HL-60 (cell line): Measurements from ENCODE around the gene GRHL1.

Experiments
- CTCF ChIP-seq: IDR thresholded peaks from one replicate; pipeline ENCODE4 v1.5.1; 2011; ENCODE audit warnings: low read length, control low read depth, inconsistent platforms; ENCODE audit not compliant: insufficient read depth
- GABPA ChIP-seq: IDR thresholded peaks from 2 replicates; pipeline ENCODE4 v1.6.1; 2012; ENCODE audit warnings: low read depth
- POLR2AphosphoS5 ChIP-seq: IDR thresholded peaks from 2 replicates; pipeline ENCODE4 v1.6.1; 2012; ENCODE audit warnings: low read depth
- REST ChIP-seq: IDR thresholded peaks from 2 replicates; pipeline ENCODE4 v1.6.1; 2012; ENCODE audit warnings: low read depth; ENCODE audit not compliant: insufficient replicate concordance

- TF ChIP-seq CTCF: no peak
- TF ChIP-seq POLR2AphosphoS5: no peak
- TF ChIP-seq REST: no peak
- no peak for TF ChIP-seq GABPA
Observed at GRCh38 chr2:9981655-9982054, 30.2 kb downstream of the GRHL1 start.
